KMS-11 (cell line): Measurements from ENCODE around the gene CCDC183.

Experiments used
- H2AFZ ChIP-seq: fragments of 200-600 bp; sonication (generic); 2 replicates; pipeline ENCODE4 v1.6.1; 2016; ENCODE audit warnings: antibody characterized with exemption, mixed run types, low read depth
- H3K27ac ChIP-seq: fragments of 200-600 bp; sonication (generic); 2 replicates; pipeline ENCODE4 v1.6.1; 2016; ENCODE audit warnings: mild to moderate bottlenecking, mixed run types
- H3K27me3 ChIP-seq: fragments of 200-600 bp; sonication (generic); 2 replicates; pipeline ENCODE4 v1.6.1; 2017; ENCODE audit warnings: mild to moderate bottlenecking, low read depth, mixed run types, moderate library complexity; ENCODE audit not compliant: insufficient read depth
- H3K36me3 ChIP-seq: fragments of 200-600 bp; sonication (generic); 2 replicates; pipeline ENCODE4 v1.6.1; 2017; ENCODE audit warnings: mild to moderate bottlenecking, mixed run types; ENCODE audit not compliant: insufficient read depth
- H3K4me1 ChIP-seq: fragments of 200-600 bp; sonication (generic); 2 replicates; pipeline ENCODE4 v1.6.1; 2016; ENCODE audit warnings: mild to moderate bottlenecking, low read depth, mixed run types; ENCODE audit not compliant: poor library complexity, severe bottlenecking
- H3K4me2 ChIP-seq: fragments of 200-600 bp; sonication (generic); 2 replicates; pipeline ENCODE4 v1.7.0; 2016; ENCODE audit warnings: mild to moderate bottlenecking, mixed run types
- H3K4me3 ChIP-seq: fragments of 200-600 bp; sonication (generic); IDR thresholded peaks from 2 replicates; pipeline ENCODE4 v1.6.1; 2017; ENCODE audit warnings: low read depth, low read length, mixed read lengths; ENCODE audit not compliant: insufficient read depth
- H3K79me2 ChIP-seq: fragments of 200-600 bp; sonication (generic); 2 replicates; pipeline ENCODE4 v1.6.1; 2016; ENCODE audit warnings: low read depth, mixed run types; ENCODE audit not compliant: insufficient read depth
- H3K9ac ChIP-seq: fragments of 200-600 bp; sonication (generic); 2 replicates; pipeline ENCODE4 v1.6.1; 2016; ENCODE audit warnings: mild to moderate bottlenecking, mixed run types
- H4K20me1 ChIP-seq: fragments of 200-600 bp; sonication (generic); 2 replicates; pipeline ENCODE4 v1.6.1; 2016; ENCODE audit warnings: mild to moderate bottlenecking, mixed run types; ENCODE audit not compliant: insufficient read depth
- TF ChIP-seq, protein P1 (sequence below): fragments of 200-600 bp; sonication (generic); conservative IDR thresholded peaks from 2 replicates; pipeline ENCODE4 v1.6.1; 2017; ENCODE audit warnings: low read depth, mild to moderate bottlenecking, antibody characterized with exemption, low read length, moderate library complexity, mixed read lengths

CCDC183 gene

GRCh38 chr9:136838314-136839228, 42.4 kb downstream of the CCDC183 start:
- TF ChIP-seq, protein P1, sequence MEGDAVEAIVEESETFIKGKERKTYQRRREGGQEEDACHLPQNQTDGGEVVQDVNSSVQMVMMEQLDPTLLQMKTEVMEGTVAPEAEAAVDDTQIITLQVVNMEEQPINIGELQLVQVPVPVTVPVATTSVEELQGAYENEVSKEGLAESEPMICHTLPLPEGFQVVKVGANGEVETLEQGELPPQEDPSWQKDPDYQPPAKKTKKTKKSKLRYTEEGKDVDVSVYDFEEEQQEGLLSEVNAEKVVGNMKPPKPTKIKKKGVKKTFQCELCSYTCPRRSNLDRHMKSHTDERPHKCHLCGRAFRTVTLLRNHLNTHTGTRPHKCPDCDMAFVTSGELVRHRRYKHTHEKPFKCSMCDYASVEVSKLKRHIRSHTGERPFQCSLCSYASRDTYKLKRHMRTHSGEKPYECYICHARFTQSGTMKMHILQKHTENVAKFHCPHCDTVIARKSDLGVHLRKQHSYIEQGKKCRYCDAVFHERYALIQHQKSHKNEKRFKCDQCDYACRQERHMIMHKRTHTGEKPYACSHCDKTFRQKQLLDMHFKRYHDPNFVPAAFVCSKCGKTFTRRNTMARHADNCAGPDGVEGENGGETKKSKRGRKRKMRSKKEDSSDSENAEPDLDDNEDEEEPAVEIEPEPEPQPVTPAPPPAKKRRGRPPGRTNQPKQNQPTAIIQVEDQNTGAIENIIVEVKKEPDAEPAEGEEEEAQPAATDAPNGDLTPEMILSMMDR: no peak
- Histone ChIP-seq H3K36me3 (no peaks in the 10 kb centered on the region), H3K27me3 (no peaks in the 10 kb centered on the region), H3K79me2 (no peaks in the 10 kb centered on the region), H3K9ac (no peak overlapping the region), H3K4me1 (peaks cover 24% of the 10 kb centered on the region), H4K20me1 (no peaks in the 10 kb centered on the region), H2AFZ (no peak overlapping the region), H3K27ac (no peak overlapping the region), H3K4me2 (no peak overlapping the region), H3K4me3 (no peak overlapping the region)

GRCh38 chr9:136839229-136840139, 43.3 kb downstream of the CCDC183 start:
- Histone ChIP-seq H3K27ac (no peak overlapping the region), H3K4me1 (peaks cover 29% of the 10 kb centered on the region), H3K36me3 (no peaks in the 10 kb centered on the region), H3K4me3 (no peak overlapping the region), H3K4me2 (no peak overlapping the region), H3K9ac (no peak overlapping the region), H4K20me1 (no peaks in the 10 kb centered on the region), H3K27me3 (no peaks in the 10 kb centered on the region), H3K79me2 (no peaks in the 10 kb centered on the region), H2AFZ (no peak overlapping the region)
- TF ChIP-seq, protein P1: no peak

GRCh38 chr9:136840140-136840876, 44.2 kb downstream of the CCDC183 start:
- no peak overlapping the region for H3K27ac ChIP-seq
- H4K20me1 ChIP-seq: no peaks in the 10 kb centered on the region
- H3K4me2 ChIP-seq: no peak overlapping the region
- H3K4me1 ChIP-seq: peaks cover 29% of the 10 kb centered on the region
- H2AFZ ChIP-seq: no peak overlapping the region
- H3K9ac ChIP-seq: no peak overlapping the region
- H3K79me2 ChIP-seq: no peaks in the 10 kb centered on the region
- H3K36me3 ChIP-seq: no peaks in the 10 kb centered on the region
- no peak overlapping the region for H3K4me3 ChIP-seq
- H3K27me3 ChIP-seq: no peaks in the 10 kb centered on the region
- TF ChIP-seq, protein P1: no peak
